RPMI7951 (cell line): ENCODE measurements around the gene TARBP2. TPM values are rescaled to one million over a fixed set of nuclear protein-coding genes. Genes with fewer than 3 reads are reported as not detected.

Experiments used
- DNase-seq: peaks from one replicate; pipeline ENCODE4 v3.0.0-alpha.2; 2012; ENCODE audit warnings: low read depth
- total RNA-seq: library from RNA; depleted of rRNA; stranded (reverse); fragments of >200 nt; shearing (Covaris generic); gene quantifications from 2 replicates; pipeline ENCODE4 v1.2.3, GENCODE V29; 2014

The TARBP2 gene
- total RNA-seq, 1 experiment from 2014 or later: 50.3 TPM

- DNase-seq: peak; percentile 44
These were observed 5.0 kb upstream of the TARBP2 start for GRCh38 chr12:53495903-53496751.

- no peak for DNase-seq
These were observed 4.4 kb upstream of the TARBP2 start for GRCh38 chr12:53496752-53497032.

GRCh38 chr12:53497461-53497860 lies 3.6 kb upstream of the TARBP2 start:
- no peak for DNase-seq

GRCh38 chr12:53498235-53498630 lies 2.9 kb upstream of the TARBP2 start:
- no peak for DNase-seq

GRCh38 chr12:53499266-53500141 lies 1.6 kb upstream of the TARBP2 start, which contains the start of gene MAP3K12:
MAP3K12 (minus strand) TSS chr12:53499458; CDS start chr12:53487391, 12,067 bp downstream.
- DNase-seq: peak; percentile 73

GRCh38 chr12:53500142-53500775 lies 824 bp upstream of the TARBP2 start:
- DNase-seq: peak; percentile 51

- no peak for DNase-seq
These were observed 615 bp downstream of the TARBP2 start for GRCh38 chr12:53501615-53502181.

GRCh38 chr12:53502331-53502730 lies 1.2 kb downstream of the TARBP2 start:
- peak; percentile 73 for DNase-seq

GRCh38 chr12:53502983-53503728 lies 2.1 kb downstream of the TARBP2 start:
- DNase-seq: no peak

GRCh38 chr12:53504004-53504920 lies 3.2 kb downstream of the TARBP2 start:
- DNase-seq: no peak

- peak; percentile 63 for DNase-seq
These were observed 4.0 kb downstream of the TARBP2 start for GRCh38 chr12:53505086-53505485.

- no peak for DNase-seq
These were observed 4.7 kb downstream of the TARBP2 start for GRCh38 chr12:53505555-53506449.

- no peak for DNase-seq
These were observed 5.3 kb downstream of the TARBP2 start for GRCh38 chr12:53506450-53506785.

GRCh38 chr12:53506881-53507602 lies 6.0 kb downstream of the TARBP2 start, which contains the start of gene NPFF:
NPFF (minus strand) TSS chr12:53507484; CDS start chr12:53507474, 10 bp downstream.
- no peak for DNase-seq

GRCh38 chr12:53507603-53507885 lies 6.5 kb downstream of the TARBP2 start:
- DNase-seq: no peak

- peak; percentile 65 for DNase-seq
These were observed 7.6 kb downstream of the TARBP2 start for GRCh38 chr12:53508534-53509170.

GRCh38 chr12:53510181-53510812 lies 9.2 kb downstream of the TARBP2 start:
- no peak for DNase-seq
